PFSK-1 (cell line): ENCODE results near the gene CNTNAP2.

Experiments used
- FOXP2 ChIP-seq: optimal IDR thresholded peaks from 2 replicates; pipeline ENCODE3; 2011; ENCODE audit warnings: borderline replicate concordance, control low read depth, inconsistent platforms; ENCODE audit not compliant: insufficient read depth; ENCODE audit errors: extremely low read length, extremely low read depth
- POLR2AphosphoS5 ChIP-seq: IDR thresholded peaks from 2 replicates; pipeline ENCODE4 v1.6.1; 2012; ENCODE audit warnings: low read depth, mild to moderate bottlenecking, control low read depth, low read length, moderate library complexity
- REST ChIP-seq, 2 experiments: IDR thresholded peaks; 2 replicates each; pipeline versions ENCODE4 v1.6.1 to v1.8.0; 2011 to 2012; ENCODE audit warnings: low read depth in 2 of 2, low read length in 2 of 2, control low read depth in 1 of 2, inconsistent platforms in 1 of 2, mild to moderate bottlenecking in 1 of 2, moderate library complexity in 1 of 2; ENCODE audit not compliant: insufficient read depth in 1 of 2
- SIN3A ChIP-seq: IDR thresholded peaks from 2 replicates; pipeline ENCODE4 v1.6.1; 2012; ENCODE audit warnings: mild to moderate bottlenecking, low read length, moderate library complexity, borderline replicate concordance; ENCODE audit not compliant: insufficient read depth
- TAF1 ChIP-seq: IDR thresholded peaks from 2 replicates; pipeline ENCODE4 v1.6.1; 2012; ENCODE audit warnings: low read length, control low read depth, borderline replicate concordance; ENCODE audit not compliant: insufficient read depth

CNTNAP2 gene

GRCh38 chr7:148214101-148214500 is 2097.5 kb downstream of the CNTNAP2 start:
- TF ChIP-seq FOXP2 (no peak), REST (IDR thresholded peaks at IDR 0.05; ENCODE audit: insufficient read depth in 1 of 2, low read depth in 2 of 2, low read length in 2 of 2) (no peak), POLR2AphosphoS5 (no peak), SIN3A (no peak), TAF1 (no peak)

DNA sequence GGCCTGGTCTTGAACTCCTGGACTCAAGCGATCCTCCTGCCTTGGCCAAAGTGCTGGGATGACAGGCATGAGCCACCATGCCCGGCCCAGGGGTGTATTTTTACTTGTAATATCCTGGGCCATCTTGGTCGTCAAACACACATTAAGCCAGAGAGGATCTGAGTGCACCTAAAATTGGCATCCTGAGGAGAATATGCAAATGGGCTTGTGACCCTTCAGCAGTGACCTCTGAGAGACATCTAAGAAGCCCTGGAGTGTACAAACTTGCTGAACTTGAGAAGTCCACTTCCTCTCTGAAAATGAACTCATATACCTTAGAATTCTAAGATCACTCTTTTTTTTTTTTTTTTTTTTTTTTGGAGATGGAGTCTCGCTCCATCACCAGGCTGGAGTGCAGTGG is 2102.0 kb downstream of the CNTNAP2 start:
- TF ChIP-seq SIN3A (no peak), FOXP2 (no peak), TAF1 (no peak), REST (IDR thresholded peaks at IDR 0.05; ENCODE audit: insufficient read depth in 1 of 2, low read depth in 2 of 2, low read length in 2 of 2) (no peak), POLR2AphosphoS5 (no peak)

DNA sequence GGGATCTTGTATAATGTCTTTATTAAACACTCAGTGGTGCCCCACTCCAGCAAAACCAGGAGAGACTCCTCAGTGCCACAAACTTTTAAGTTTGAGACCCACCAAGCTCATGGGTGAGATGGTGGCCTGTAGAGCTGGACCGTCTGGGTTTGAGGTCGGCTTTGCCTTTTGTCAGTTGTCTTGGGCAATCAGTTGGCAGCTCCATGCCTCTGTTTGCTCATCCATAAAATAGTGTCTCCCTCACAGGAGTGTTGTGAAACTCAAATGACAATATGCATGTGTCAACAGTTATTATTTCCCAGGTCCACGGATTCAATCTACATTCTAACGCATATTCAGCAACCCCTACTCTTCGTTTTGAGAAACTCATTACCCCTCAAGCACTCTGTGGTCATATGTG is 2106.1 kb downstream of the CNTNAP2 start:
- TF ChIP-seq POLR2AphosphoS5, result no peak
- TF ChIP-seq FOXP2, result no peak
- no peak for TF ChIP-seq SIN3A

DNA sequence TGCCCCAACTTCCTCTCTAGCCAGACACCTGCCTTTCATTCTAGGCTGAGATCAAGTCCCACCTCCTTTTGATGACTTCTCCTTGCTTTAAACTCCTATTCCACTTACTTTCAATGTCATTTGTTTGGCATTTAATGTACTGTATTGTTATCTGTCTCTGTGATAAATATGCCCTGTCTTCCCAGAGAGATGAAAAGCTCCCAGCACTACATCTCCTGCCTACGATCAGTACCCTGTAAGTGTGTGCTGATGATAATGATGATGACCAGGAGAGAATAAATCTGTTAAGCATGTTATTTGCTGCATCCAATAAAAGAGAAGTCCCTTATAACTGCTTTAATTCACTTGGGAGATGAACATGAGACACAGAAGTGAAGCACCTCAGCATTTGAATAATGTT is 2106.6 kb downstream of the CNTNAP2 start:
- TF ChIP-seq TAF1 (no peak), SIN3A (no peak), POLR2AphosphoS5 (no peak), REST (IDR thresholded peaks at IDR 0.05; ENCODE audit: insufficient read depth in 1 of 2, low read depth in 2 of 2, low read length in 2 of 2) (no peak), FOXP2 (no peak)

- no peak for TF ChIP-seq FOXP2
- no peak for TF ChIP-seq TAF1
- TF ChIP-seq SIN3A, result no peak
- TF ChIP-seq REST (IDR thresholded peaks at IDR 0.05; ENCODE audit: insufficient read depth in 1 of 2, low read depth in 2 of 2, low read length in 2 of 2), result no peak
- no peak for TF ChIP-seq POLR2AphosphoS5
These were observed 2107.1 kb downstream of the CNTNAP2 start for GRCh38 chr7:148223738-148224137.
